Measurements from ENCODE around the gene PRKCSH. TPM values are rescaled to one million over a fixed set of nuclear protein-coding genes. Genes with fewer than 3 reads are reported as not detected.
"Not testable (repeated sequence)": the region's sequence is repeated elsewhere in the genome, so short reads cannot be mapped to it uniquely, and the experiment has no call there.

The PRKCSH gene
- total RNA-seq, 1 experiment from 2014 or later = 97.7 TPM

DNA sequence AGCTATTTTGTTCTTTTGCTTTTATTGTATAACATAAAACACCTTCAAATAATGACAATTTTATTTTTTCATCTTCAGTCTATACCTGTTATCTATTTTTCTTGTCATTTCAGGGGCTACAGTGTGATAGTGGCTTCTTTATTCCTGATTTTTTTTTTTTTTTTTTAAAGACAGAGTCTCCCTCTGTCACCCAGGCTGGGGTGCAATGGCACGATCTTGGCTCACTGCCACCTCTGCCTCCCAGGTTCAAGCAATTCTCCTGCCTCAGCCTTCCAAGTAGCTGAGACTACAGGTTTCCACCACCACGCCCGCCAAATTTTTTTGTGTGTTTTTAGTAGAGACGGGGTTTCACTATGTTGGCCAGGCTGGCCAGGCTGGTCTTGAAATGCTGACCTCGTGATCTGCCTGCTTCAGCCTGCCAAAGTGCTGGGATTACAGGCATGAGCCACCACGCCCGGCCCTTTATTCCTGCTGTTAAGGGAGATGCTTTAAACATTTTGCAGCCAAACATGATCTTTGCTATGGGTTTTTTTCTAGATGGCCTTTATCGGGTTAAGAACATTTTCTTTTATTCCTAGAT lies 32.9 kb downstream of the PRKCSH start:
- DNase-seq; H3K27me3 ChIP-seq (ENCODE audit: control insufficient read depth, insufficient read depth, low read length); H3K36me3 ChIP-seq (replicated peaks; ENCODE audit: control insufficient read depth, insufficient read depth, low read length); H3K4me3 ChIP-seq (ENCODE audit: insufficient read depth, low read depth, low read length): not testable (repeated sequence)

DNA sequence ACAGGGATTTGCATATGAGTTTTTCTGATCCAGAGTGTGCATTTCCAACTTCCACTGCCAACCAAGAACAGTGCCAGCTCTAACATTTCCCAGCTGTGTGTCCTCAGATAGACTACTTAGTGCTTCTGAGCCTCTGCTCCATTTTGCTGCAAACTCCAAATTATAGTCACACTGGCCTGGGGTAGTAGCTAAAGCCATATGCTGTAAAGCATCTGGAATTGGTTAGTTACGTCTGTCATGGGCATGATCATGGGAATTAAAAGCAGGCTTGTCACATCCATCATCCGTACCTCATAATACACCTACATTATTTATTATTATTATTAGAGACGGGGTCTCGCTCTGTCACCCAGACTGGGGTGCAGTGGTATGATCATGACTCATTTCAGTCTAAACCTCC lies 38.3 kb downstream of the PRKCSH start:
- Histone ChIP-seq H3K4me3 (ENCODE audit: insufficient read depth, low read depth, low read length) (no peak overlapping the region), H3K27me3 (ENCODE audit: control insufficient read depth, insufficient read depth, low read length) (peaks cover 4% of the 10 kb centered on the region; the same call in 1 of the 2 replicates), H3K36me3 (replicated peaks; ENCODE audit: control insufficient read depth, insufficient read depth, low read length) (no peaks in the 10 kb centered on the region)
- no peak for DNase-seq

GRCh38 chr19:11475343-11475742 lies 39.9 kb downstream of the PRKCSH start:
- peaks cover 16% of the 10 kb centered on the region for H3K27me3 ChIP-seq (ENCODE audit: control insufficient read depth, insufficient read depth, low read length)
- H3K36me3 ChIP-seq (replicated peaks; ENCODE audit: control insufficient read depth, insufficient read depth, low read length); DNase-seq; H3K4me3 ChIP-seq (ENCODE audit: insufficient read depth, low read depth, low read length): not testable (repeated sequence)

GRCh38 chr19:11475861-11476260 lies 40.4 kb downstream of the PRKCSH start:
- Histone ChIP-seq H3K4me3 (ENCODE audit: insufficient read depth, low read depth, low read length) (no peak overlapping the region), H3K27me3 (ENCODE audit: control insufficient read depth, insufficient read depth, low read length) (peaks cover 21% of the 10 kb centered on the region), H3K36me3 (replicated peaks; ENCODE audit: control insufficient read depth, insufficient read depth, low read length) (no peaks in the 10 kb centered on the region)
- no peak for DNase-seq

- Histone ChIP-seq H3K27me3 (ENCODE audit: control insufficient read depth, insufficient read depth, low read length) (peaks cover 37% of the 10 kb centered on the region), H3K36me3 (replicated peaks; ENCODE audit: control insufficient read depth, insufficient read depth, low read length) (no peaks in the 10 kb centered on the region), H3K4me3 (ENCODE audit: insufficient read depth, low read depth, low read length) (no peak overlapping the region)
- peak; percentile 35 for DNase-seq
Observed at GRCh38 chr19:11478167-11479089, 43.0 kb downstream of the PRKCSH start.

GRCh38 chr19:11479090-11479897 lies 43.9 kb downstream of the PRKCSH start:
- Histone ChIP-seq H3K36me3 (replicated peaks; ENCODE audit: control insufficient read depth, insufficient read depth, low read length) (no peaks in the 10 kb centered on the region), H3K27me3 (ENCODE audit: control insufficient read depth, insufficient read depth, low read length) (peaks cover 37% of the 10 kb centered on the region), H3K4me3 (ENCODE audit: insufficient read depth, low read depth, low read length) (peak overlapping the region; percentile 29)
- peak; percentile 100 for DNase-seq

DNA sequence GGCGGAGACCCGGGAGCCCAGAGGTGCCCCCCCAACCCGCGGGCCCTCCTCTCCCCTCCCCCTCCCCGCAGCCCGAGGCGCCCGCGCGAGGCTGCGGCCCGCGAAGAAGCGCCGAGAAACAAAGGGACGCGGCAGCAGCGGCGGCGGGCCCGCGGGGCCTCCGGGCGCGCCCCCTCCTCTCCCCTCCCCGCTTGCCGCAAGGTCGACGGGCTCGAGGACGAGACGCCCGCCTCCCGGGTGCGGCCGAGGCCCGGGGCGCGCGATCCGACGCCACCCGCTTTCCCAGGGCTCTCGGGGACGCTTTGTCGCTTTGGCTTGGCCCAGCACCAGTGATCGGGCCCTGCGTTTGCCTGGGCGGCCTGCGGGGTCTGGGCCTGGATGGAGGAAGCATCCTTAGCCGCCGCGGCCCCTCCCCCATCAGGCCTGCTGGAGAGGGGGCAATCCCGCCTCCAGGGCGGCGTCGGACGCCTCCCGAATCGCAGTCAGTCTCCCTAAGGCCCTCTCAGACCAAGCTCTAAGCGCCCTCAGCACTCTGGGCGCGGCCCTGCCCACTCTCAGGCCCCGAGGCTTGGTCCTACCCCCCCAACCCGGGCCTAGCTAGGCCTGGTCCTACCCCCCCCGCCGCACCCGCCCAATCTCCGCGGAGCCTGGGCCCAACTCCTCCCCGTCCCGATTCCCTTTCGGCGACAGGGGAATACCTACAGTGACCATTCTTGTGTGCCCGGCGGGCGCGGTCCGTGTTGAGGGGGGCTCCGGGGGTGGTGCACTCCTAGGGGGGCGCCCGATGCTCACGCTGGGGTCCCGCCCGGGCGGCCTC lies 44.7 kb downstream of the PRKCSH start:
- DNase-seq = peak; percentile 77
- Histone ChIP-seq H3K4me3 (ENCODE audit: insufficient read depth, low read depth, low read length) (peak overlapping the region; percentile 23; the same call in 1 of the 2 replicates), H3K27me3 (ENCODE audit: control insufficient read depth, insufficient read depth, low read length) (peaks cover 37% of the 10 kb centered on the region), H3K36me3 (replicated peaks; ENCODE audit: control insufficient read depth, insufficient read depth, low read length) (no peaks in the 10 kb centered on the region)

GRCh38 chr19:11480715-11481533 lies 45.5 kb downstream of the PRKCSH start, which contains the start of gene ELAVL3:
ELAVL3 (minus strand) TSS chr19:11481046; CDS start chr19:11480608, 438 bp downstream.
- Histone ChIP-seq H3K27me3 (ENCODE audit: control insufficient read depth, insufficient read depth, low read length) (peaks cover 37% of the 10 kb centered on the region), H3K36me3 (replicated peaks; ENCODE audit: control insufficient read depth, insufficient read depth, low read length) (no peaks in the 10 kb centered on the region), H3K4me3 (ENCODE audit: insufficient read depth, low read depth, low read length) (peak within 1 kb of the TSS; percentile 23; the same call in 1 of the 2 replicates)
- peak; percentile 95 for DNase-seq

- peak; percentile 95 for DNase-seq
- Histone ChIP-seq H3K4me3 (ENCODE audit: insufficient read depth, low read depth, low read length) (peak overlapping the region; percentile 39), H3K36me3 (replicated peaks; ENCODE audit: control insufficient read depth, insufficient read depth, low read length) (no peaks in the 10 kb centered on the region), H3K27me3 (ENCODE audit: control insufficient read depth, insufficient read depth, low read length) (peaks cover 37% of the 10 kb centered on the region)
Observed at GRCh38 chr19:11481534-11482383, 46.3 kb downstream of the PRKCSH start.

- H3K36me3 ChIP-seq (replicated peaks; ENCODE audit: control insufficient read depth, insufficient read depth, low read length) = no peaks in the 10 kb centered on the region
- H3K4me3 ChIP-seq (ENCODE audit: insufficient read depth, low read depth, low read length) = peak overlapping the region; percentile 39
- H3K27me3 ChIP-seq (ENCODE audit: control insufficient read depth, insufficient read depth, low read length) = peaks cover 37% of the 10 kb centered on the region
- DNase-seq = peak; percentile 98
Observed at GRCh38 chr19:11482384-11483050, 47.1 kb downstream of the PRKCSH start.

GRCh38 chr19:11483366-11484111 lies 48.1 kb downstream of the PRKCSH start:
- Histone ChIP-seq H3K36me3 (replicated peaks; ENCODE audit: control insufficient read depth, insufficient read depth, low read length) (no peaks in the 10 kb centered on the region), H3K4me3 (ENCODE audit: insufficient read depth, low read depth, low read length) (no peak overlapping the region), H3K27me3 (ENCODE audit: control insufficient read depth, insufficient read depth, low read length) (peaks cover 34% of the 10 kb centered on the region)
- DNase-seq = peak; percentile 80

All from H7 (cell line).